IMR-90 (cell line): ENCODE measurements around the gene CAV2. TPM values are rescaled to one million over a fixed set of nuclear protein-coding genes. Genes with fewer than 3 reads are reported as not detected.

Experiments
- ATAC-seq: fragments of 200-7000 bp; cut with Tn5 transposase; 2 replicates; pipeline ENCODE4 v1.9.1; 2020; ENCODE audit warnings: low read depth, mild to moderate bottlenecking, moderate library complexity
- BruUV-seq: library from RNA; stranded (reverse); fragments of 400-500 nt; replicated peaks from 2 replicates; lab custom pipeline; 2021; lab: Mats Ljungman, UMichigan
- CTCF ChIA-PET: fragments of 300-600 bp; formaldehyde crosslinking; extraction: SDS; loops from one replicate; lab custom pipeline; 2021; ENCODE audit warnings: antibody characterized with exemption; lab: Yijun Ruan, JAX
- POLR2A ChIA-PET: fragments of 300-600 bp; sonication (Branson Sonifier 250); formaldehyde crosslinking; loops from one replicate; lab custom pipeline; 2022; ENCODE audit warnings: antibody characterized with exemption; ENCODE audit not compliant: unreplicated experiment; lab: Charles Lee
- DNase-seq: peaks from one replicate; pipeline ENCODE4 v3.0.0; 2013
- H2AFZ ChIP-seq: replicated peaks from 2 replicates; pipeline ENCODE3; 2013; ENCODE audit warnings: low read length, mild to moderate bottlenecking; ENCODE audit not compliant: poor library complexity
- H2AK5ac ChIP-seq: 2 replicates; pipeline ENCODE4 v1.6.1; 2013; ENCODE audit warnings: low read depth, low read length, inconsistent platforms
- H2AK9ac ChIP-seq: replicated peaks from 2 replicates; pipeline ENCODE3; 2013; ENCODE audit warnings: mild to moderate bottlenecking, low read depth, low read length, moderate library complexity; ENCODE audit not compliant: poor library complexity
- H2BK120ac ChIP-seq: 2 replicates; pipeline ENCODE4 v1.6.1; 2013; ENCODE audit warnings: low read depth, low read length, inconsistent platforms
- H2BK15ac ChIP-seq: 3 replicates; pipeline ENCODE4 v1.6.1; 2013; ENCODE audit warnings: low read depth, low read length, inconsistent platforms
- H2BK20ac ChIP-seq: 2 replicates; pipeline ENCODE4 v1.6.1; 2013; ENCODE audit warnings: low read depth, mild to moderate bottlenecking, inconsistent platforms, low read length, moderate library complexity
- H2BK5ac ChIP-seq: 2 replicates; pipeline ENCODE4 v1.6.1; 2013; ENCODE audit warnings: mild to moderate bottlenecking, low read depth, low read length, inconsistent platforms; ENCODE audit not compliant: poor library complexity, severe bottlenecking
- H3K14ac ChIP-seq: replicated peaks from 2 replicates; pipeline ENCODE4 v1.6.1; 2013; ENCODE audit warnings: low read depth, low read length, inconsistent platforms
- H3K18ac ChIP-seq: 2 replicates; pipeline ENCODE4 v1.6.1; 2013; ENCODE audit warnings: low read depth, low read length, control low read depth
- H3K23ac ChIP-seq: 2 replicates; pipeline ENCODE4 v1.6.1; 2013; ENCODE audit warnings: low read depth, low read length, inconsistent platforms
- H3K27ac ChIP-seq: 2 replicates; pipeline ENCODE4 v1.5.1; 2013; ENCODE audit warnings: mild to moderate bottlenecking, control low read depth, low read length; ENCODE audit not compliant: insufficient read depth
- H3K27me3 ChIP-seq: 2 replicates; pipeline ENCODE4 v1.6.1; 2013; ENCODE audit warnings: low read length; ENCODE audit not compliant: control insufficient read depth, insufficient read depth
- H3K36me3 ChIP-seq: 2 replicates; pipeline ENCODE4 v1.6.1; 2013; ENCODE audit warnings: low read length, mixed read lengths; ENCODE audit not compliant: control insufficient read depth, insufficient read depth
- H3K4ac ChIP-seq: 2 replicates; pipeline ENCODE4 v1.6.1; 2013; ENCODE audit warnings: low read depth, low read length, inconsistent platforms
- H3K4me1 ChIP-seq: 2 replicates; pipeline ENCODE4 v1.6.1; 2013; ENCODE audit warnings: low read length, mixed read lengths; ENCODE audit not compliant: control insufficient read depth, insufficient read depth
- H3K4me2 ChIP-seq: 2 replicates; pipeline ENCODE4 v1.6.1; 2013; ENCODE audit warnings: low read depth, mild to moderate bottlenecking, control low read depth, low read length, moderate library complexity
- H3K4me3 ChIP-seq: 2 replicates; pipeline ENCODE4 v1.5.1; 2013; ENCODE audit warnings: low read depth, mild to moderate bottlenecking, control low read depth, low read length, moderate library complexity; ENCODE audit not compliant: insufficient read depth
- H3K56ac ChIP-seq: 2 replicates; pipeline ENCODE4 v1.6.1; 2013; ENCODE audit warnings: low read length, inconsistent platforms; ENCODE audit not compliant: insufficient read depth; ENCODE audit errors: extremely low read depth
- H3K79me1 ChIP-seq, 2 experiments: 2 replicates each; pipeline ENCODE4 v1.6.1; 2013; ENCODE audit warnings: low read length in 2 of 2, inconsistent platforms in 1 of 2, low read depth in 1 of 2
- H3K9ac ChIP-seq: 2 replicates; pipeline ENCODE4 v1.6.1; 2013; ENCODE audit warnings: low read depth, low read length, control low read depth
- H3K9me1 ChIP-seq: 2 replicates; pipeline ENCODE4 v1.6.1; 2013; ENCODE audit warnings: low read length, inconsistent platforms; ENCODE audit not compliant: insufficient read depth
- H3K9me3 ChIP-seq: 2 replicates; pipeline ENCODE4 v1.6.1; 2013; ENCODE audit warnings: low read length; ENCODE audit not compliant: control insufficient read depth, insufficient read depth
- H4K20me1 ChIP-seq: 2 replicates; pipeline ENCODE4 v1.6.1; 2013; ENCODE audit warnings: low read length, inconsistent platforms; ENCODE audit not compliant: insufficient read depth
- H4K5ac ChIP-seq: 2 replicates; pipeline ENCODE4 v1.6.1; 2013; ENCODE audit warnings: mild to moderate bottlenecking, low read depth, low read length, control low read depth
- H4K8ac ChIP-seq, 2 experiments: 2 replicates each; pipeline ENCODE4 v1.6.1; 2013; ENCODE audit warnings: low read depth in 2 of 2, low read length in 2 of 2, control low read depth in 1 of 2, inconsistent platforms in 1 of 2
- H4K91ac ChIP-seq: 2 replicates; pipeline ENCODE4 v1.6.1; 2013; ENCODE audit warnings: low read depth, low read length, inconsistent platforms; ENCODE audit not compliant: insufficient read depth
- BHLHE40 ChIP-seq: fragments of 150-350 bp; IDR thresholded peaks from 2 replicates; pipeline ENCODE4 v1.6.1; 2016; ENCODE audit warnings: mild to moderate bottlenecking, low read depth, low read length
- CTCF ChIP-seq: conservative IDR thresholded peaks from 2 replicates; pipeline ENCODE4 v1.5.1; 2012; ENCODE audit warnings: mild to moderate bottlenecking, low read depth, low read length, improper control_type of control experiment
- MXI1 ChIP-seq: IDR thresholded peaks from 2 replicates; pipeline ENCODE4 v1.6.1; 2012; ENCODE audit warnings: low read depth, mild to moderate bottlenecking, low read length, moderate library complexity, borderline replicate concordance
- NFE2L2 ChIP-seq: fragments of 150-350 bp; IDR thresholded peaks from 2 replicates; pipeline ENCODE4 v1.6.1; 2016; ENCODE audit warnings: low read depth, mild to moderate bottlenecking, low read length
- RAD21 ChIP-seq: IDR thresholded peaks from 2 replicates; pipeline ENCODE4 v1.6.1; 2012; ENCODE audit warnings: low read length, improper control_type of control experiment
- RCOR1 ChIP-seq: IDR thresholded peaks from 2 replicates; pipeline ENCODE4 v1.6.1; 2012; ENCODE audit warnings: mild to moderate bottlenecking, low read length, improper control_type of control experiment; ENCODE audit not compliant: insufficient replicate concordance
- SMC3 ChIP-seq: fragments of 150-350 bp; IDR thresholded peaks from 2 replicates; pipeline ENCODE4 v1.6.1; 2016; ENCODE audit warnings: low read depth, mild to moderate bottlenecking, antibody characterized with exemption, low read length, moderate library complexity
- WGBS, 2 experiments: methylation state at CpG; one replicate each; pipeline versions ENCODE4 v1.1.5 to v1.1.7; 2013; ENCODE audit warnings: missing lambda C conversion rate in 2 of 2; ENCODE audit not compliant: insufficient read length in 1 of 2; ENCODE audit errors: extremely low coverage in 2 of 2; 5-methylcytosine and 5-hydroxymethylcytosine counted together
- dilution Hi-C: fragments of 300-500 bp; cut with HindIII; formaldehyde crosslinking; loops from one replicate; pipeline ENCODE4 v1.14.3; 2018; ENCODE audit warnings: low sequenced_read_pairs; ENCODE audit not compliant: unreplicated experiment
- in situ Hi-C: fragments of 300-500 bp; cut with MboI; formaldehyde crosslinking; loops from 3 replicates; pipeline ENCODE4 v1.14.3; 2019; ENCODE audit warnings: low sequenced_read_pairs, inconsistent platforms, mixed read lengths
- intact Hi-C: fragments of 100-400 bp; cut with micrococcal nuclease; formaldehyde crosslinking; loops from 2 replicates; pipeline ENCODE4 v1.10.0; 2022
- polyA plus RNA-seq, 3 experiments: library from polyadenylated mRNA; depleted of rRNA; stranded (reverse); fragments of >200 nt; gene quantifications; 2 replicates each; pipeline ENCODE4 v1.2.3, GENCODE V29; 2012; ENCODE audit warnings: low replicate concordance in 1 of 3
- total RNA-seq: library from RNA; depleted of rRNA; stranded (reverse); fragments of >200 nt; gene quantifications from 2 replicates; pipeline ENCODE4 v1.2.3, GENCODE V29; 2012

CAV2 gene
- total and polyA plus RNA-seq, 2 of the 4 experiments (the other 2 are of a cell fraction): 199 to 265 TPM

GRCh38 chr7:116512520-116513188 is 13.1 kb downstream of the CAV2 start:
- no peak; the same call in 1 of the 2 replicates for ATAC-seq
- no peaks in the 10 kb centered on the region for H3K27me3 ChIP-seq
- H3K27ac ChIP-seq: peak overlapping the region; percentile 78
- ChIA-PET POLR2A (no interaction called here), CTCF (no interaction called here)
- peak overlapping the region; percentile 96 for H2BK20ac ChIP-seq
- H2AK5ac ChIP-seq: peak overlapping the region; percentile 63
- dilution Hi-C loops: loop anchor here (25.0 kb wide), 1 partner anchor 250 kb away; no protein-coding TSS in a partner anchor
- peak overlapping the region; percentile 77 for H4K91ac ChIP-seq
- peaks cover 9% of the 10 kb centered on the region for H3K4me1 ChIP-seq
- no peaks in the 10 kb centered on the region for H3K9me3 ChIP-seq
- H3K4me3 ChIP-seq: no peak overlapping the region
- peak overlapping the region; percentile 53; the same call in 1 of the 2 replicates for H4K5ac ChIP-seq
- H3K14ac ChIP-seq: peak overlapping the region; percentile 96
- TF ChIP-seq NFE2L2: no peak
- no peak for TF ChIP-seq SMC3
- TF ChIP-seq BHLHE40: no peak
- TF ChIP-seq MXI1: no peak
- TF ChIP-seq RAD21: no peak
- TF ChIP-seq CTCF: no peak
- peak; percentile 48 for TF ChIP-seq RCOR1
- peak overlapping the region; percentile 70 to 81; a peak in 3 of 4 replicates for H4K8ac ChIP-seq
- DNase-seq: peak; percentile 76
- peaks cover 3% of the 10 kb centered on the region; the same call in 1 of the 2 replicates for H4K20me1 ChIP-seq
- no peak overlapping the region for H3K9ac ChIP-seq
- intact Hi-C loops: no loop called here
- 100% methylated on average over 1 of the region's 4 CpGs; no CpG with 5 or more reads in 1 of the 2 experiments for WGBS, 2 experiments
- BruUV-seq: no TSS peak
- H2BK15ac ChIP-seq: 0 out of 3 replicates have a peak overlapping the region, but pooled peaks have one; percentile 84
- peak overlapping the region; percentile 65 for H2BK120ac ChIP-seq
- H2AFZ ChIP-seq: no peak overlapping the region
- no peaks in the 10 kb centered on the region; the same call in none of the 2 replicates for H3K9me1 ChIP-seq
- H3K4me2 ChIP-seq: peak overlapping the region; percentile 63; the same call in 1 of the 2 replicates
- H3K36me3 ChIP-seq: peaks cover 2% of the 10 kb centered on the region; the same call in 1 of the 2 replicates
- H3K4ac ChIP-seq: peak overlapping the region; percentile 97
- no peak overlapping the region for H2AK9ac ChIP-seq
- 0 out of 2 replicates have a peak overlapping the region, but pooled peaks have one; percentile 55 for H3K18ac ChIP-seq
- in situ Hi-C loops: no loop called here
- peaks cover 0 to 12% of the 10 kb centered on the region in 2 experiments; a peak in 2 of 4 replicates for H3K79me1 ChIP-seq
- H2BK5ac ChIP-seq: peak overlapping the region; percentile 94
- H3K56ac ChIP-seq: peak overlapping the region; percentile 57
- H3K23ac ChIP-seq: peak overlapping the region; percentile 92; the same call in 1 of the 2 replicates
